Panc1 (cell line): ENCODE measurements around the gene PSTK. TPM values are rescaled to one million over a fixed set of nuclear protein-coding genes. Genes with fewer than 3 reads are reported as not detected.

Experiments
- ATAC-seq: fragments of 200-7000 bp; cut with Tn5 transposase; 2 replicates; pipeline ENCODE4 v1.9.1; 2020; ENCODE audit warnings: mild to moderate bottlenecking, moderate library complexity
- Bru-seq: library from RNA; stranded (reverse); fragments of 400-500 nt; gene quantifications from one replicate; lab custom pipeline; 2021; lab: Mats Ljungman, UMichigan
- BruChase-seq, 2 experiments: library from RNA; stranded (reverse); fragments of 400-500 nt; gene quantifications; one replicate each; lab custom pipeline; 2021; lab: Mats Ljungman, UMichigan
- BruUV-seq: library from RNA; stranded (reverse); fragments of 400-500 nt; replicated peaks from 2 replicates; lab custom pipeline; 2021; lab: Mats Ljungman, UMichigan
- CTCF ChIA-PET: fragments of 300-600 bp; sonication (Branson Sonifier 250); formaldehyde crosslinking; loops from one replicate; lab custom pipeline; 2022; ENCODE audit warnings: antibody characterized with exemption; lab: Charles Lee
- POLR2A ChIA-PET: fragments of 300-600 bp; sonication (Branson Sonifier 250); formaldehyde crosslinking; loops from one replicate; lab custom pipeline; 2022; ENCODE audit warnings: antibody characterized with exemption; lab: Charles Lee
- DNase-seq: peaks from one replicate; pipeline ENCODE4 v3.0.0-alpha.2; 2010; ENCODE audit warnings: low read depth, low spot score
- H3K27ac ChIP-seq: 2 replicates; pipeline ENCODE4 v1.5.1; 2011; ENCODE audit warnings: mild to moderate bottlenecking, low read length, inconsistent platforms
- H3K27me3 ChIP-seq: fragments of 200-500 bp; sonication (Bioruptor generic); 2 replicates; pipeline ENCODE4 v1.6.0; 2014; ENCODE audit warnings: low read length, inconsistent platforms; ENCODE audit not compliant: control insufficient read depth, insufficient read depth
- H3K36me3 ChIP-seq: fragments of 200-500 bp; sonication (Bioruptor generic); 2 replicates; pipeline ENCODE4 v1.5.1; 2014; ENCODE audit warnings: inconsistent platforms, mild to moderate bottlenecking, low read length, moderate library complexity; ENCODE audit not compliant: control insufficient read depth, insufficient read depth
- H3K4me1 ChIP-seq: 2 replicates; pipeline ENCODE4 v1.5.1; 2011; ENCODE audit warnings: inconsistent platforms, mild to moderate bottlenecking, low read length, moderate library complexity; ENCODE audit not compliant: control insufficient read depth, insufficient read depth
- H3K4me3 ChIP-seq, 2 experiments: 2 replicates each; pipeline ENCODE4 v1.5.1; 2011 to 2012; ENCODE audit warnings: low read depth in 2 of 2, low read length in 2 of 2, mild to moderate bottlenecking in 2 of 2, inconsistent platforms in 1 of 2, moderate library complexity in 1 of 2
- H3K9me3 ChIP-seq: fragments of 200-500 bp; sonication (Bioruptor generic); 2 replicates; pipeline ENCODE4 v1.5.1; 2014; ENCODE audit warnings: low read depth, mild to moderate bottlenecking, inconsistent platforms, low read length, moderate library complexity; ENCODE audit not compliant: control insufficient read depth, insufficient read depth
- CTCF ChIP-seq: fragments of 450-650 bp; IDR thresholded peaks from 2 replicates; pipeline ENCODE4 v1.5.1; 2017; ENCODE audit warnings: mild to moderate bottlenecking
- POLR2AphosphoS5 ChIP-seq: IDR thresholded peaks from 2 replicates; pipeline ENCODE4 v1.6.1; 2012; ENCODE audit warnings: mild to moderate bottlenecking, low read depth, low read length, moderate library complexity
- REST ChIP-seq, 2 experiments: IDR thresholded peaks; 2 replicates each; pipeline ENCODE4 v1.6.1; 2011 to 2012; ENCODE audit warnings: low read depth in 2 of 2, control low read depth in 1 of 2, low read length in 1 of 2, mild to moderate bottlenecking in 1 of 2, moderate library complexity in 1 of 2; ENCODE audit not compliant: insufficient read depth in 1 of 2
- SIN3A ChIP-seq: IDR thresholded peaks from 2 replicates; pipeline ENCODE4 v1.6.1; 2012; ENCODE audit warnings: low read depth, mild to moderate bottlenecking, low read length, moderate library complexity, borderline replicate concordance; ENCODE audit not compliant: insufficient read depth
- TCF7L2 ChIP-seq: IDR thresholded peaks from 2 replicates; pipeline ENCODE4 v1.6.1; 2011; ENCODE audit warnings: mild to moderate bottlenecking, low read depth, low read length, inconsistent platforms
- in situ Hi-C: cut with HindIII; loops from 2 replicates; pipeline ENCODE4 v1.10.0; 2016; ENCODE audit warnings: low sequenced_read_pairs, low pct_unique_long_range_greater_than_20kb
- intact Hi-C: fragments of 100-400 bp; cut with micrococcal nuclease; formaldehyde crosslinking; loops from one replicate; pipeline ENCODE4 v1.10.0; 2022; ENCODE audit not compliant: unreplicated experiment
- long read RNA-seq: library from polyadenylated mRNA; unstranded; transcript quantifications from one replicate; pipeline ENCODE4 v2.0.0, GENCODE V29; 2021; ENCODE audit not compliant: unreplicated experiment
- polyA plus RNA-seq: library from polyadenylated mRNA; unstranded; fragments of >200 nt; gene quantifications from one replicate; pipeline ENCODE4 v1.2.1, GENCODE V29; 2012; ENCODE audit warnings: missing spikeins; ENCODE audit not compliant: insufficient read length
- total RNA-seq: library from RNA; stranded (reverse); gene quantifications from one replicate; pipeline ENCODE4 v1.2.1, GENCODE V29; 2021; ENCODE audit not compliant: unreplicated experiment

The PSTK gene
- total RNA-seq (15.8 TPM), Bru-seq, nascent RNA (percentile 76 among the genes with signal in this experiment), BruChase-seq, experiment 1, labeled RNA remaining after a 2-hour chase (percentile 68 among the genes with signal in this experiment), BruChase-seq, experiment 2, labeled RNA remaining after a 6-hour chase (percentile 62 among the genes with signal in this experiment)
- polyA plus RNA-seq, result 13.8 TPM
- long read RNA-seq, transcript PSTK-203 (6 exons, 1,098 nt), result major isoform, 6 of 50 reads
- long read RNA-seq, partial matches to known transcripts, result 4 of 50 reads
- long read RNA-seq, other reads (novel, unspliced or antisense), result 39 of 50 reads

- no peaks in the 10 kb centered on the region for H3K9me3 ChIP-seq
- H3K27ac ChIP-seq, result peak within 1 kb of the TSS; percentile 91
- DNase-seq (peak; percentile 86), ATAC-seq (peak; percentile 98)
- no peaks in the 10 kb centered on the region; the same call in 1 of the 2 replicates for H3K36me3 ChIP-seq
- in situ Hi-C loops (no loop called here), intact Hi-C loops (no loop called here)
- no peaks in the 10 kb centered on the region for H3K27me3 ChIP-seq
- H3K4me3 ChIP-seq, result peak within 1 kb of the TSS; percentile 67 to 94
- CTCF ChIA-PET, result interaction anchor here (1.4 kb wide), 1 partner anchor 30 kb away, joined by 4 read pairs; no protein-coding TSS in a partner anchor
- H3K4me1 ChIP-seq, result peaks cover 9% of the 10 kb centered on the region
- POLR2A ChIA-PET, result interaction anchor here (0.7 kb wide), 1 partner anchor 512 kb away, joined by 4 read pairs; no protein-coding TSS in a partner anchor
- TSS peak; percentile 89 for BruUV-seq
- TF ChIP-seq SIN3A, result peak; percentile 82; the same call in 1 of the 2 replicates
- TF ChIP-seq TCF7L2, result peak; percentile 69
- TF ChIP-seq REST (IDR thresholded peaks at IDR 0.05; ENCODE audit: insufficient read depth in 1 of 2, low read depth in 2 of 2, low read length in 1 of 2), result peak in 1 of 2 experiments; percentile 38; a peak in 1 of 4 replicates
- peak; percentile 96 for TF ChIP-seq CTCF
- peak; percentile 85 for TF ChIP-seq POLR2AphosphoS5
Measured at GRCh38 chr10:122980209-122981065, at the start of gene PSTK. Gene PSTK (plus strand): TSS chr10:122980401. CDS start chr10:122980480, 79 bp downstream.

GRCh38 chr10:122931088-122931906 lies 48.9 kb upstream of the PSTK start:
- peaks cover 6% of the 10 kb centered on the region; the same call in 1 of the 2 replicates for H3K36me3 ChIP-seq
- ATAC-seq (no peak), DNase-seq (no peak)
- in situ Hi-C loops, result no loop called here
- H3K9me3 ChIP-seq, result no peaks in the 10 kb centered on the region
- POLR2A ChIA-PET, result no interaction called here
- TF ChIP-seq TCF7L2, result no peak
- no peak for TF ChIP-seq POLR2AphosphoS5
- no peak for TF ChIP-seq CTCF
- TF ChIP-seq SIN3A, result no peak
- no peak for TF ChIP-seq REST (IDR thresholded peaks at IDR 0.05; ENCODE audit: insufficient read depth in 1 of 2, low read depth in 2 of 2, low read length in 1 of 2)
- no peak overlapping the region for H3K27ac ChIP-seq
- no TSS peak for BruUV-seq
- no peaks in the 10 kb centered on the region for H3K4me1 ChIP-seq
- no peak overlapping the region for H3K4me3 ChIP-seq
- intact Hi-C loops, result no loop called here
- CTCF ChIA-PET, result no interaction called here
- no peaks in the 10 kb centered on the region for H3K27me3 ChIP-seq
